Measurements from ENCODE around the gene CNN1. TPM values are rescaled to one million over a fixed set of nuclear protein-coding genes. Genes with fewer than 3 reads are reported as not detected.

CNN1 gene
- total and polyA plus RNA-seq, 2 of the 8 experiments (the other 6 are each of a cell fraction or from before 2014, with no cell fraction given): 29.8 to 50.8 TPM

- FAIRE-seq (no peak), DNase-seq (ENCODE audit: low read depth in 1 of 2, low spot score in 2 of 2) (no peak)
- Histone ChIP-seq H3K23me2 (ENCODE audit: low read depth, low read length) (0 out of 2 replicates have a peak, but pooled peaks cover 2% of the 10 kb centered on the region), H4K20me1 (replicated peaks in 1 of 2; ENCODE audit: control insufficient read depth in 1 of 2, insufficient read depth in 2 of 2, low read length in 2 of 2) (peaks cover 2% of the 10 kb centered on the region in 2 experiments), H2AK5ac (ENCODE audit: low read depth, low read length) (no peak overlapping the region), H3K4me1 (replicated peaks in 1 of 4; ENCODE audit: control insufficient read depth in 3 of 4, insufficient read depth in 4 of 4, low read length in 3 of 4) (peaks cover 3 to 4% (median 4%) of the 10 kb centered on the region in 4 experiments; a peak in 6 of 7 replicates), H3K9me3 (ENCODE audit: insufficient read depth in 2 of 2, low read depth in 1 of 2, low read length in 1 of 2) (no peaks in the 10 kb centered on the region), H2BK120ac (replicated peaks; ENCODE audit: low read depth, low read length) (no peak overlapping the region), H3K18ac (ENCODE audit: extremely low read depth, low read length) (no peak overlapping the region), H3K79me1 (ENCODE audit: low read depth, low read length) (peaks cover 4% of the 10 kb centered on the region), H3K36me3 (ENCODE audit: control insufficient read depth in 2 of 4, insufficient read depth in 4 of 4, low read length in 3 of 4) (peaks cover 0 to 4% (median 0%) of the 10 kb centered on the region in 4 experiments; a peak in 2 of 8 replicates), H3K27me3 (replicated peaks in 1 of 4; ENCODE audit: control insufficient read depth in 3 of 4, extremely low read depth in 1 of 4, insufficient read depth in 3 of 4, low read length in 3 of 4) (no peaks in the 10 kb centered on the region), H3K79me2 (ENCODE audit: control insufficient read depth in 1 of 2, insufficient read depth in 2 of 2, low read length in 2 of 2) (no peaks in the 10 kb centered on the region; a peak in 1 of 4 replicates), H3K23ac (ENCODE audit: insufficient read length) (no peak overlapping the region), H4K91ac (replicated peaks; ENCODE audit: insufficient read length, low read length) (no peak overlapping the region), H2BK20ac (ENCODE audit: low read length) (no peak overlapping the region), H2BK5ac (ENCODE audit: low read depth, low read length) (no peak overlapping the region), H2BK12ac (ENCODE audit: low read depth, low read length) (no peak overlapping the region), H3K9ac (replicated peaks in 1 of 4; ENCODE audit: extremely low read depth in 1 of 4, low read depth in 3 of 4, low read length in 3 of 4) (no peak overlapping the region), H3K14ac (ENCODE audit: insufficient read length) (no peak overlapping the region), H2BK15ac (ENCODE audit: low read length) (no peak overlapping the region), H3K4ac (replicated peaks; ENCODE audit: insufficient read length, low read depth, low read length) (no peak overlapping the region), H4K8ac (ENCODE audit: extremely low read depth, insufficient read depth, low read length) (no peak overlapping the region; the same call in 1 of the 2 replicates), H3K4me3 (ENCODE audit: extremely low read depth in 1 of 4, insufficient read depth in 2 of 4, low read depth in 3 of 4, low read length in 4 of 4) (no peak overlapping the region), H4K5ac (ENCODE audit: insufficient read length, low read depth, low read length) (no peak overlapping the region), H3K56ac (replicated peaks; ENCODE audit: insufficient read length, low read depth, low read length) (no peak overlapping the region), H2AFZ (ENCODE audit: low read length) (no peak overlapping the region), H3K4me2 (ENCODE audit: insufficient read depth in 1 of 2, low read depth in 2 of 2, low read length in 2 of 2) (no peak overlapping the region), H3K27ac (ENCODE audit: low read depth, low read length) (no peak overlapping the region)
- ChIA-PET CTCF (ENCODE audit: partially characterized antibody) (interaction anchor here (0.6 to 0.7 kb wide), 2 partner anchors 23 to 84 kb away, joined by 3 read pairs; no protein-coding TSS in a partner anchor), POLR2A (ENCODE audit: partially characterized antibody) (interaction anchor here (0.6 to 2.8 kb wide), 4 partner anchors 8 to 31 kb away, joined by 3 to 7 read pairs (median 4); partner anchors contain the start of gene CNN1)
- WGBS, 2 experiments (ENCODE audit: extremely low coverage in 1 of 2, insufficient coverage in 1 of 2, insufficient read length in 1 of 2, insufficient replicate concordance in 2 of 2, low coverage in 1 of 2, low lambda C conversion rate in 2 of 2, missing lambda C conversion rate in 1 of 2): 88% methylated on average over 18 of the region's 18 CpGs; no CpG with 5 or more reads in 1 of the 2 experiments
- no peak for TF ChIP-seq EZH2 (IDR thresholded peaks at IDR 0.05; ENCODE audit: low read depth, low read length, severe bottlenecking)
- TF ChIP-seq ATF3 (IDR thresholded peaks at IDR 0.05; ENCODE audit: insufficient read depth, low read depth, low read length): no peak
- no peak for TF ChIP-seq CBX5 (IDR thresholded peaks at IDR 0.05; ENCODE audit: low read depth, low read length)
- no peak for TF ChIP-seq POLR2A (IDR thresholded peaks at IDR 0.05; ENCODE audit: control extremely low read depth in 1 of 2, low read depth in 2 of 2, low read length in 2 of 2)
- TF ChIP-seq YY1 (IDR thresholded peaks at IDR 0.05; ENCODE audit: low read depth, low read length): no peak
- no peak for TF ChIP-seq FOSL1 (IDR thresholded peaks at IDR 0.05; ENCODE audit: insufficient read depth, low read depth, low read length)
- no peak for TF ChIP-seq SUZ12 (IDR thresholded peaks at IDR 0.05; ENCODE audit: low read length)
- TF ChIP-seq BCL11A (IDR thresholded peaks at IDR 0.05; ENCODE audit: low read depth in 2 of 2, low read length in 2 of 2): no peak
- TF ChIP-seq CTBP2 (IDR thresholded peaks at IDR 0.05; ENCODE audit: borderline replicate concordance, insufficient read depth, insufficient read length, low read length): no peak
- TF ChIP-seq KDM1A (IDR thresholded peaks at IDR 0.05; ENCODE audit: borderline replicate concordance, low read length): no peak
- TF ChIP-seq GABPA (IDR thresholded peaks at IDR 0.05; ENCODE audit: borderline replicate concordance, insufficient read depth, low read length): no peak
- no peak for TF ChIP-seq TBP (IDR thresholded peaks at IDR 0.05; ENCODE audit: low read depth, low read length)
Measured at GRCh38 chr19:11507370-11508078, 31.1 kb upstream of the CNN1 start.
